GM19455 (cell line): ENCODE data around the gene FUT1.

Source experiments
- ATAC-seq: cut with Tn5 transposase; IDR thresholded peaks from one replicate; pipeline ENCODE4 v1.9.1; 2021; ENCODE audit not compliant: unreplicated experiment

FUT1 gene

GRCh38 chr19:48741129-48741999 is 11.1 kb downstream of the FUT1 start:
- no peak for ATAC-seq

- no peak for ATAC-seq
Measured at GRCh38 chr19:48740164-48740972, 12.1 kb downstream of the FUT1 start, which contains the start of gene RASIP1. Gene RASIP1, minus strand, starts transcription at chr19:48740610. Its CDS starts 328 bp downstream, at chr19:48740282.

- ATAC-seq: no peak
Measured at GRCh38 chr19:48739404-48740163, 12.9 kb downstream of the FUT1 start.

- peak; percentile 75 for ATAC-seq
Measured at GRCh38 chr19:48738557-48739403, 13.7 kb downstream of the FUT1 start.

GRCh38 chr19:48737360-48737998 is 15.0 kb downstream of the FUT1 start:
- no peak for ATAC-seq

- ATAC-seq: no peak
Measured at GRCh38 chr19:48735031-48735615, 17.3 kb downstream of the FUT1 start.

GRCh38 chr19:48734625-48735024 is 17.8 kb downstream of the FUT1 start:
- no peak for ATAC-seq

- ATAC-seq: no peak
Measured at GRCh38 chr19:48731452-48731851, 21.0 kb downstream of the FUT1 start.

GRCh38 chr19:48728911-48729664 is 23.4 kb downstream of the FUT1 start:
- no peak for ATAC-seq

GRCh38 chr19:48726556-48726955 is 25.9 kb downstream of the FUT1 start:
- ATAC-seq: no peak

- no peak for ATAC-seq
Measured at GRCh38 chr19:48724796-48725753, 27.4 kb downstream of the FUT1 start.

GRCh38 chr19:48722196-48722708 is 30.2 kb downstream of the FUT1 start:
- no peak for ATAC-seq

GRCh38 chr19:48720613-48721296 is 31.7 kb downstream of the FUT1 start:
- ATAC-seq: peak; percentile 79

- peak; percentile 3 for ATAC-seq
Measured at GRCh38 chr19:48720251-48720612, 32.2 kb downstream of the FUT1 start.

GRCh38 chr19:48719263-48720171 is 32.9 kb downstream of the FUT1 start, which contains the start of gene MAMSTR:
Gene MAMSTR, minus strand, starts transcription at chr19:48719725. Its CDS starts 694 bp downstream, at chr19:48719031.
- ATAC-seq: no peak
